Osteoblast (primary cell): Measurements from ENCODE around the gene WDFY1. TPM values are rescaled to one million over a fixed set of nuclear protein-coding genes. Genes with fewer than 3 reads are reported as not detected.

ENCODE experiments used
- DNase-seq: peaks from one replicate; pipeline ENCODE4 v3.0.0; 2011; ENCODE audit warnings: low spot score, mixed read lengths; ENCODE audit not compliant: insufficient read length; ENCODE audit errors: missing footprints
- H2AFZ ChIP-seq: 2 replicates; pipeline ENCODE4 v1.6.0; 2011; ENCODE audit warnings: mild to moderate bottlenecking, low read length
- H3K27ac ChIP-seq: 2 replicates; pipeline ENCODE4 v1.5.1; 2011; ENCODE audit warnings: mild to moderate bottlenecking, low read depth, low read length, moderate library complexity
- H3K27me3 ChIP-seq: 2 replicates; pipeline ENCODE4 v1.6.0; 2012; ENCODE audit warnings: mild to moderate bottlenecking, control low read depth, inconsistent platforms, low read length, moderate library complexity; ENCODE audit not compliant: insufficient read depth
- H3K36me3 ChIP-seq: 2 replicates; pipeline ENCODE4 v1.5.1; 2011; ENCODE audit warnings: mild to moderate bottlenecking, low read length, control low read depth, moderate library complexity; ENCODE audit not compliant: insufficient read depth
- H3K4me1 ChIP-seq: 2 replicates; pipeline ENCODE4 v1.5.1; 2011; ENCODE audit warnings: mild to moderate bottlenecking, low read length, control low read depth, moderate library complexity; ENCODE audit not compliant: insufficient read depth
- H3K4me2 ChIP-seq: 2 replicates; pipeline ENCODE4 v1.6.0; 2011; ENCODE audit warnings: mild to moderate bottlenecking, low read length; ENCODE audit not compliant: insufficient read depth
- H3K4me3 ChIP-seq: fragments of 200-600 bp; sonication (generic); 3 replicates; pipeline ENCODE4 v1.5.1; 2012; ENCODE audit warnings: mild to moderate bottlenecking, low read length, inconsistent platforms; ENCODE audit not compliant: insufficient read depth
- H3K79me2 ChIP-seq: 2 replicates; pipeline ENCODE4 v1.6.0; 2012; ENCODE audit warnings: mild to moderate bottlenecking, low read length, control low read depth, inconsistent platforms; ENCODE audit not compliant: insufficient read depth
- H3K9me3 ChIP-seq: 2 replicates; pipeline ENCODE4 v1.5.1; 2011; ENCODE audit warnings: low read depth, low read length, control low read depth
- H4K20me1 ChIP-seq: 2 replicates; pipeline ENCODE4 v1.6.0; 2012; ENCODE audit warnings: mild to moderate bottlenecking, low read length, control low read depth; ENCODE audit not compliant: insufficient read depth
- total RNA-seq: library from RNA; depleted of rRNA; stranded (reverse); fragments of >200 nt; gene quantifications from 2 replicates; pipeline ENCODE4 v1.2.3, GENCODE V29; 2012
- TF ChIP-seq, protein P1 (sequence below): IDR thresholded peaks from 2 replicates; pipeline ENCODE4 v1.5.1; 2011; ENCODE audit warnings: mild to moderate bottlenecking, low read depth, low read length, moderate library complexity; ENCODE audit errors: extremely low read depth

The WDFY1 gene
- total RNA-seq, 1 donor: 74.6 TPM

DNA sequence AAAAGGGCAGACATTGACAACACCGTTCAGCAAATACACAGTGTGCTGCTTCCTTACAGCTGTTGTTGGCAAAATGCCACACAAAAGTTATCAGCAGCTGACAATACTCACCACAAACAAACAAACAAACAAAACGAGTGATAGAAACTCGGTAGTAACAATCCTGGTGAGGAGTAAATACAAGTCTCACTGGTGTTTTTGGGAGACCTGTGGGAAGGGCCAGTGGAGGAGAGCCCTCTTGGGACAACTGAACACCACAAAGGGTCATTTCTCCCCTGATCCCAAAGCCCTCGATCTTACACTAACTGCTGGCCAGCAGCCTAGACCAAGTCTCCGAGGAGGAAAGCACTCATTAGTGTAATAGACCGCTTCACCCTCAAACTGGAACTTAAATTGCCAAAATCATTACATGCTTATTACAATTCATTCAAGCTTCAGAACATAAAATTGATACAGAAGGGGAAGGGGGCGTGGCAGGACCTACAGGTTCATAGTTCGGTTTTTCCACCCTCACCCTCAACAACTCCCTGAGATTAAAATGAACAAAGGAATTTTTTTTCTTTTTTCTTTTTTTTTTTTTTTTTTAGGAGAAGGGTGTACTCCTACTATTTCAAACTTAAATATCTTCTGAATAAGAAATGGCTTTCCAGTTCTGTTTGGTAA, 112.8 kb downstream of the WDFY1 start:
- peaks cover 9% of the 10 kb centered on the region for H3K4me1 ChIP-seq
- TF ChIP-seq, protein P1, sequence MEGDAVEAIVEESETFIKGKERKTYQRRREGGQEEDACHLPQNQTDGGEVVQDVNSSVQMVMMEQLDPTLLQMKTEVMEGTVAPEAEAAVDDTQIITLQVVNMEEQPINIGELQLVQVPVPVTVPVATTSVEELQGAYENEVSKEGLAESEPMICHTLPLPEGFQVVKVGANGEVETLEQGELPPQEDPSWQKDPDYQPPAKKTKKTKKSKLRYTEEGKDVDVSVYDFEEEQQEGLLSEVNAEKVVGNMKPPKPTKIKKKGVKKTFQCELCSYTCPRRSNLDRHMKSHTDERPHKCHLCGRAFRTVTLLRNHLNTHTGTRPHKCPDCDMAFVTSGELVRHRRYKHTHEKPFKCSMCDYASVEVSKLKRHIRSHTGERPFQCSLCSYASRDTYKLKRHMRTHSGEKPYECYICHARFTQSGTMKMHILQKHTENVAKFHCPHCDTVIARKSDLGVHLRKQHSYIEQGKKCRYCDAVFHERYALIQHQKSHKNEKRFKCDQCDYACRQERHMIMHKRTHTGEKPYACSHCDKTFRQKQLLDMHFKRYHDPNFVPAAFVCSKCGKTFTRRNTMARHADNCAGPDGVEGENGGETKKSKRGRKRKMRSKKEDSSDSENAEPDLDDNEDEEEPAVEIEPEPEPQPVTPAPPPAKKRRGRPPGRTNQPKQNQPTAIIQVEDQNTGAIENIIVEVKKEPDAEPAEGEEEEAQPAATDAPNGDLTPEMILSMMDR: no peak
- H3K4me3 ChIP-seq: no peak overlapping the region
- H3K36me3 ChIP-seq: peaks cover 5% of the 10 kb centered on the region
- H3K27ac ChIP-seq: no peak overlapping the region
- H3K27me3 ChIP-seq: no peaks in the 10 kb centered on the region
- H2AFZ ChIP-seq: no peak overlapping the region
- DNase-seq: peak; percentile 61
- peak overlapping the region; percentile 19 for H3K4me2 ChIP-seq
- peaks cover 21% of the 10 kb centered on the region for H3K79me2 ChIP-seq
- H4K20me1 ChIP-seq: no peaks in the 10 kb centered on the region
- no peaks in the 10 kb centered on the region for H3K9me3 ChIP-seq

DNA sequence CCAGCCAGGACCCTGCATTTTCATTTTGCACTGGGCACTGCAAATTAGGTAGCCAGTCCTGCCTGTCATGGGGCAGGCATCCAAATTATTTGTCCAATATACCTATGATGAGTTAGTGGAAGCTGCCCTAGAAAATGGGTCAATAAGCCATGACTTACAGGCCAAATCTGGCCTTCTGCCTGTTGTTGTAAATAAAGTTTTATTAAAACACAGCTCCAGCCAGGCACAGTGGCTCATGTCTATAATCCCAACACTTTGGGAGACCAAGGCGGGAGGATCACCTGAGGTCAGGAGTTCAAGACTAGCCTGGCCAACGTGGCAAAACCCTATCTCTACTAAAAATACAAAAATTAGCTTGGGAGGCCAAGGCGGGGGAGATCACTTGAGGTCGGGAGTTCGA, 116.0 kb downstream of the WDFY1 start:
- Histone ChIP-seq H3K36me3 (peaks cover under 1% of the 10 kb centered on the region), H2AFZ (no peak overlapping the region), H3K4me3 (no peak overlapping the region), H3K79me2 (peaks cover 11% of the 10 kb centered on the region), H3K4me2 (no peak overlapping the region), H3K27ac (no peak overlapping the region), H3K9me3 (no peaks in the 10 kb centered on the region), H3K4me1 (no peaks in the 10 kb centered on the region), H4K20me1 (no peaks in the 10 kb centered on the region), H3K27me3 (no peaks in the 10 kb centered on the region)
- TF ChIP-seq, protein P1: no peak
- DNase-seq: no peak

DNA sequence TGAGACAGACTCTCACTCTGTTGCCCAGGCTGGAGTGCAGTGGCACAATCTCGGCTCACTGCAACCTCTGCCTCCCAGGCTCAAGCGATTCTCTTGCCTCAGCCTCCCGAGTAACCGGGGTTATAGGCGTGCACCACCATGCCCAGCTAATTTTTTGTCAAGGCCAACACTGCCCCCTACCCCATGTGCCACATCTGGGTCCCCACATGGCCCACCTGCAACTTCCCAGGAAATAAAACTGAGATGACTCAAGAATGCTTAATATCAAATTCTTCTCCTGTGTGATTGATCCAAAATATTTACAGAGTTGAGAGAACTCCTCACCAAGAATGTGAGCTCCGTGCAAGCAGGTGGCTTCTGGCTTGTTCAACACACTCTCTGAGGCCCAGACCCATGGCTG, 116.8 kb downstream of the WDFY1 start:
- Histone ChIP-seq H3K36me3 (no peaks in the 10 kb centered on the region), H3K4me3 (no peak overlapping the region), H3K27me3 (no peaks in the 10 kb centered on the region), H4K20me1 (no peaks in the 10 kb centered on the region), H3K9me3 (no peaks in the 10 kb centered on the region), H3K79me2 (peaks cover 12% of the 10 kb centered on the region), H3K27ac (no peak overlapping the region), H3K4me1 (no peaks in the 10 kb centered on the region), H2AFZ (no peak overlapping the region), H3K4me2 (no peak overlapping the region)
- DNase-seq: no peak
- TF ChIP-seq, protein P1: no peak

DNA sequence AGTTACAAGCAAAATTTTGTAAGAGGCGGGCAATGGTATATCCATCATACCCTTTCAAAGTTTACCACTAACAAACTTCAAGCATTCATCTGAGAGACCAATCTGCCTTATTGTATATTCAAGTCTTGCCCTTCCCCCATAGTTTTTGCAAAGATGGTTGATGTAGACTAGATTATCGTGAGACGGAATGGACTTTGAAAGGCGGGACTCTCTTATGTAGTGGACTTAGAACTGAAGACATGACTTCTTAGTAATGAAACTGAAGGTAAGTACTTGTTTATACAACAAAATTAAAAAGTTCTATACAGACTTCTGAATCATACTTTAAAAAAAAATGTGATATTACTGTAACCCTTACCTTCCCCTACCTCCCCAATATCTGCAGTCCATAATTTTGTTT, 118.1 kb downstream of the WDFY1 start:
- no peak overlapping the region for H3K27ac ChIP-seq
- no peaks in the 10 kb centered on the region for H3K4me1 ChIP-seq
- H3K27me3 ChIP-seq: no peaks in the 10 kb centered on the region
- no peak overlapping the region for H2AFZ ChIP-seq
- no peak for DNase-seq
- no peaks in the 10 kb centered on the region for H4K20me1 ChIP-seq
- no peak overlapping the region for H3K4me2 ChIP-seq
- peaks cover 8% of the 10 kb centered on the region for H3K79me2 ChIP-seq
- TF ChIP-seq, protein P1: no peak
- no peaks in the 10 kb centered on the region for H3K36me3 ChIP-seq
- no peaks in the 10 kb centered on the region for H3K9me3 ChIP-seq
- no peak overlapping the region for H3K4me3 ChIP-seq

Other genes starting within 250 kb of the WDFY1 start
- 2.2 and 2.7 TPM in 2 replicates for gene AP1S3, start 107.8 kb downstream of the WDFY1 start, total RNA-seq
- 26.2 and 29.3 TPM in 2 replicates for gene MRPL44, start 12.1 kb upstream of the WDFY1 start, total RNA-seq
- 658 and 835 TPM in 2 replicates for gene SERPINE2, start 94.0 kb upstream of the WDFY1 start, total RNA-seq